ENCODE data around the gene PPP1R3D. TPM values are rescaled to one million over a fixed set of nuclear protein-coding genes. Genes with fewer than 3 reads are reported as not detected.

Gene PPP1R3D
- total and polyA plus RNA-seq, 9 of the 15 experiments (the other 6 are each of a cell fraction or from before 2014, with no cell fraction given): 0.35 to 3.3 (median 1.8) TPM

DNA sequence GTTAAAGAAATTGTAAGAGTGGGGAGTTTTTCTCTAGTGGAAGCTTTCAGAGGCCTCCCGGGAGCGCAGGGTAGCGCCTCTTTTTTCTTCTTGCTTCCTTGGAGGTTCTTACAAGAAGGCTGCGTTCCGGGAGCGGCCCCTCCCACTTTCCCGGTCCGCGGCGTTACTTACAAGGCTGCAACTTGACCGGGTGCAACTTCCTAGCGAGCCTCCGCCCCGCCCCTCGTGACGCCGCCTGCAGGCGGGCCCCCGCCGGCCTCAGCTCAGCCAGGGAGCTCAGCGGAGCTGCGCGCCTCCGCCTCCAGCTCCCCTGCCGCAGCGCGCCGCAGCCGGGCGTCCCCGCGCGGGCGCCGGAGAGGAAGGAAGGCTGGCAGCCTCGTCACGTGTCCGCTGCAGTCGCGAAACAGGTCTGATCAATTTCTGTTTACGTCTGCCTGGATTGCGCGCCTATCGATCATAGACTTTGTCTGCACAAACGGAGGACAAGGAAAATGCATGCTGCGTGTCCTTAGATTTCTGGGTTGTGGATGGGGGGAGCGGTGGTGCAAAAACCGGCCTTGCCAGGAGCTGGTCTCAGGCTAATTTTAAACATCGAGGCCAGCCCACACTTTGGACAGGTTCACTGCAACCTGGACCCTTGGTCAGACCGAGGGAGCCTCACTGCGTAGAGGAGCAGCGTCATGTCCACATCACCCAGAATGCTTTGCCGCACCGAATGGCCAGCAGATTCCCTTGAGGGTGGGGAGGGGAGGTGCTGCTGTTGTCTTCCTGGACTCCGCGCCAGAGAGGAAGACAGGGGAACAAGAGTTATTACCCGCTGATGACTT, at the start of gene PPP1R3D, which contains the start of gene FAM217B (continued):
- TF ChIP-seq, protein P1, sequence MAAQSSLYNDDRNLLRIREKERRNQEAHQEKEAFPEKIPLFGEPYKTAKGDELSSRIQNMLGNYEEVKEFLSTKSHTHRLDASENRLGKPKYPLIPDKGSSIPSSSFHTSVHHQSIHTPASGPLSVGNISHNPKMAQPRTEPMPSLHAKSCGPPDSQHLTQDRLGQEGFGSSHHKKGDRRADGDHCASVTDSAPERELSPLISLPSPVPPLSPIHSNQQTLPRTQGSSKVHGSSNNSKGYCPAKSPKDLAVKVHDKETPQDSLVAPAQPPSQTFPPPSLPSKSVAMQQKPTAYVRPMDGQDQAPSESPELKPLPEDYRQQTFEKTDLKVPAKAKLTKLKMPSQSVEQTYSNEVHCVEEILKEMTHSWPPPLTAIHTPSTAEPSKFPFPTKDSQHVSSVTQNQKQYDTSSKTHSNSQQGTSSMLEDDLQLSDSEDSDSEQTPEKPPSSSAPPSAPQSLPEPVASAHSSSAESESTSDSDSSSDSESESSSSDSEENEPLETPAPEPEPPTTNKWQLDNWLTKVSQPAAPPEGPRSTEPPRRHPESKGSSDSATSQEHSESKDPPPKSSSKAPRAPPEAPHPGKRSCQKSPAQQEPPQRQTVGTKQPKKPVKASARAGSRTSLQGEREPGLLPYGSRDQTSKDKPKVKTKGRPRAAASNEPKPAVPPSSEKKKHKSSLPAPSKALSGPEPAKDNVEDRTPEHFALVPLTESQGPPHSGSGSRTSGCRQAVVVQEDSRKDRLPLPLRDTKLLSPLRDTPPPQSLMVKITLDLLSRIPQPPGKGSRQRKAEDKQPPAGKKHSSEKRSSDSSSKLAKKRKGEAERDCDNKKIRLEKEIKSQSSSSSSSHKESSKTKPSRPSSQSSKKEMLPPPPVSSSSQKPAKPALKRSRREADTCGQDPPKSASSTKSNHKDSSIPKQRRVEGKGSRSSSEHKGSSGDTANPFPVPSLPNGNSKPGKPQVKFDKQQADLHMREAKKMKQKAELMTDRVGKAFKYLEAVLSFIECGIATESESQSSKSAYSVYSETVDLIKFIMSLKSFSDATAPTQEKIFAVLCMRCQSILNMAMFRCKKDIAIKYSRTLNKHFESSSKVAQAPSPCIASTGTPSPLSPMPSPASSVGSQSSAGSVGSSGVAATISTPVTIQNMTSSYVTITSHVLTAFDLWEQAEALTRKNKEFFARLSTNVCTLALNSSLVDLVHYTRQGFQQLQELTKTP (IDR thresholded peaks at IDR 0.05; ENCODE audit: low read depth in 1 of 2, partially characterized antibody in 2 of 2): peak in 1 of 2 experiments; percentile 53
- TF ChIP-seq ZNF699 (CRISPR knock-in tag; IDR thresholded peaks at IDR 0.05; ENCODE audit: insufficient replicate concordance) (no peak), CBX1 (IDR thresholded peaks at IDR 0.05; ENCODE audit: low read depth) (0 out of 2 replicates have a peak, but pooled peaks have one; percentile 7), ZNF282 (CRISPR knock-in tag; IDR thresholded peaks at IDR 0.05) (no peak), STAT5A (IDR thresholded peaks at IDR 0.05; ENCODE audit: borderline replicate concordance, low read length) (no peak), LARP7 (IDR thresholded peaks at IDR 0.05) (no peak), ZNF217 (CRISPR knock-in tag; IDR thresholded peaks at IDR 0.05) (no peak), MAFG (tag; conservative IDR thresholded peaks at IDR 0.05) (no peak), NRF1 (conservative IDR thresholded peaks at IDR 0.05 in 1 of 2, IDR thresholded peaks at IDR 0.05 in 1 of 2) (peak; percentile 87 to 88), SUPT5H (IDR thresholded peaks at IDR 0.05) (peak; percentile 82), XRCC5 (IDR thresholded peaks at IDR 0.05; ENCODE audit: low read depth, low read length) (no peak), TEAD2 (tag; IDR thresholded peaks at IDR 0.05) (no peak)
- TF ChIP-seq, protein P2, sequence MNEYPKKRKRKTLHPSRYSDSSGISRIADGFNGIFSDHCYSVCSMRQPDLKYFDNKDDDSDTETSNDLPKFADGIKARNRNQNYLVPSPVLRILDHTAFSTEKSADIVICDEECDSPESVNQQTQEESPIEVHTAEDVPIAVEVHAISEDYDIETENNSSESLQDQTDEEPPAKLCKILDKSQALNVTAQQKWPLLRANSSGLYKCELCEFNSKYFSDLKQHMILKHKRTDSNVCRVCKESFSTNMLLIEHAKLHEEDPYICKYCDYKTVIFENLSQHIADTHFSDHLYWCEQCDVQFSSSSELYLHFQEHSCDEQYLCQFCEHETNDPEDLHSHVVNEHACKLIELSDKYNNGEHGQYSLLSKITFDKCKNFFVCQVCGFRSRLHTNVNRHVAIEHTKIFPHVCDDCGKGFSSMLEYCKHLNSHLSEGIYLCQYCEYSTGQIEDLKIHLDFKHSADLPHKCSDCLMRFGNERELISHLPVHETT (CRISPR knock-in tag; conservative IDR thresholded peaks at IDR 0.05 in 1 of 2, IDR thresholded peaks at IDR 0.05 in 1 of 2): peak in 1 of 2 experiments; percentile 49; a peak in 1 of 4 replicates
- TF ChIP-seq, protein P3, sequence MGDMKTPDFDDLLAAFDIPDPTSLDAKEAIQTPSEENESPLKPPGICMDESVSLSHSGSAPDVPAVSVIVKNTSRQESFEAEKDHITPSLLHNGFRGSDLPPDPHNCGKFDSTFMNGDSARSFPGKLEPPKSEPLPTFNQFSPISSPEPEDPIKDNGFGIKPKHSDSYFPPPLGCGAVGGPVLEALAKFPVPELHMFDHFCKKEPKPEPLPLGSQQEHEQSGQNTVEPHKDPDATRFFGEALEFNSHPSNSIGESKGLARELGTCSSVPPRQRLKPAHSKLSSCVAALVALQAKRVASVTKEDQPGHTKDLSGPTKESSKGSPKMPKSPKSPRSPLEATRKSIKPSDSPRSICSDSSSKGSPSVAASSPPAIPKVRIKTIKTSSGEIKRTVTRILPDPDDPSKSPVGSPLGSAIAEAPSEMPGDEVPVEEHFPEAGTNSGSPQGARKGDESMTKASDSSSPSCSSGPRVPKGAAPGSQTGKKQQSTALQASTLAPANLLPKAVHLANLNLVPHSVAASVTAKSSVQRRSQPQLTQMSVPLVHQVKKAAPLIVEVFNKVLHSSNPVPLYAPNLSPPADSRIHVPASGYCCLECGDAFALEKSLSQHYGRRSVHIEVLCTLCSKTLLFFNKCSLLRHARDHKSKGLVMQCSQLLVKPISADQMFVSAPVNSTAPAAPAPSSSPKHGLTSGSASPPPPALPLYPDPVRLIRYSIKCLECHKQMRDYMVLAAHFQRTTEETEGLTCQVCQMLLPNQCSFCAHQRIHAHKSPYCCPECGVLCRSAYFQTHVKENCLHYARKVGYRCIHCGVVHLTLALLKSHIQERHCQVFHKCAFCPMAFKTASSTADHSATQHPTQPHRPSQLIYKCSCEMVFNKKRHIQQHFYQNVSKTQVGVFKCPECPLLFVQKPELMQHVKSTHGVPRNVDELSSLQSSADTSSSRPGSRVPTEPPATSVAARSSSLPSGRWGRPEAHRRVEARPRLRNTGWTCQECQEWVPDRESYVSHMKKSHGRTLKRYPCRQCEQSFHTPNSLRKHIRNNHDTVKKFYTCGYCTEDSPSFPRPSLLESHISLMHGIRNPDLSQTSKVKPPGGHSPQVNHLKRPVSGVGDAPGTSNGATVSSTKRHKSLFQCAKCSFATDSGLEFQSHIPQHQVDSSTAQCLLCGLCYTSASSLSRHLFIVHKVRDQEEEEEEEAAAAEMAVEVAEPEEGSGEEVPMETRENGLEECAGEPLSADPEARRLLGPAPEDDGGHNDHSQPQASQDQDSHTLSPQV (IDR thresholded peaks at IDR 0.05): peak; percentile 70; the same call in 1 of the 2 replicates
